HEK293 (cell line): ENCODE measurements around the gene PPFIA3.

Experiments
- BCL11B ChIP-seq: fragments of 450-650 bp; formaldehyde crosslinking; IDR thresholded peaks from 2 replicates; pipeline ENCODE4 v1.5.1; 2016; ENCODE audit warnings: low read depth, missing biosample characterization, missing genetic modification characterization
- HOXA7 ChIP-seq: sonication (generic); formaldehyde crosslinking; IDR thresholded peaks from 2 replicates; pipeline ENCODE4 v1.8.1; 2022; ENCODE audit warnings: missing genetic modification reagents, borderline replicate concordance
- KLF10 ChIP-seq: fragments of 450-650 bp; IDR thresholded peaks from 2 replicates; pipeline ENCODE4 v1.5.1; 2018; ENCODE audit warnings: missing biosample characterization, mild to moderate bottlenecking, missing genetic modification characterization
- KLF8 ChIP-seq: fragments of 450-650 bp; formaldehyde crosslinking; IDR thresholded peaks from 2 replicates; pipeline ENCODE4 v1.5.1; 2016; ENCODE audit warnings: missing biosample characterization, missing genetic modification characterization
- MZF1 ChIP-seq: fragments of 450-650 bp; formaldehyde crosslinking; IDR thresholded peaks from 2 replicates; pipeline ENCODE4 v1.5.1; 2017; ENCODE audit warnings: missing biosample characterization, missing genetic modification characterization, borderline replicate concordance
- OVOL3 ChIP-seq: fragments of 450-650 bp; formaldehyde crosslinking; IDR thresholded peaks from 2 replicates; pipeline ENCODE4 v1.5.1; 2016; ENCODE audit warnings: missing biosample characterization, missing genetic modification characterization
- PRDM4 ChIP-seq: fragments of 450-650 bp; formaldehyde crosslinking; IDR thresholded peaks from 2 replicates; pipeline ENCODE4 v1.5.1; 2017; ENCODE audit warnings: missing biosample characterization, missing genetic modification characterization
- SALL2 ChIP-seq: fragments of 450-650 bp; formaldehyde crosslinking; IDR thresholded peaks from 2 replicates; pipeline ENCODE4 v1.5.0; 2017; ENCODE audit warnings: missing biosample characterization, mild to moderate bottlenecking, missing genetic modification characterization, borderline replicate concordance
- TRIM28 ChIP-seq: IDR thresholded peaks from 2 replicates; pipeline ENCODE4 v1.6.1; 2011; ENCODE audit warnings: low read length, control low read depth, borderline replicate concordance
- ZNF16 ChIP-seq: fragments of 450-650 bp; formaldehyde crosslinking; IDR thresholded peaks from 2 replicates; pipeline ENCODE4 v1.5.1; 2016; ENCODE audit warnings: low read depth, missing biosample characterization, missing genetic modification characterization
- ZNF221 ChIP-seq: fragments of 450-650 bp; formaldehyde crosslinking; IDR thresholded peaks from 2 replicates; pipeline ENCODE4 v1.5.1; 2017; ENCODE audit warnings: missing biosample characterization, missing genetic modification characterization, borderline replicate concordance
- ZNF24 ChIP-seq: fragments of 450-650 bp; formaldehyde crosslinking; IDR thresholded peaks from 2 replicates; pipeline ENCODE4 v1.5.1; 2016; ENCODE audit warnings: missing biosample characterization, missing genetic modification characterization
- ZNF26 ChIP-seq: fragments of 450-650 bp; formaldehyde crosslinking; IDR thresholded peaks from 2 replicates; pipeline ENCODE4 v1.5.1; 2016; ENCODE audit warnings: missing biosample characterization, missing genetic modification characterization
- ZNF280C ChIP-seq: fragments of 450-650 bp; formaldehyde crosslinking; IDR thresholded peaks from 2 replicates; pipeline ENCODE4 v1.5.1; 2016; ENCODE audit warnings: missing biosample characterization, missing genetic modification characterization
- ZNF302 ChIP-seq: fragments of 450-650 bp; formaldehyde crosslinking; IDR thresholded peaks from 2 replicates; pipeline ENCODE4 v1.5.1; 2016; ENCODE audit warnings: missing biosample characterization, missing genetic modification characterization, low read depth
- ZNF350 ChIP-seq: fragments of 450-650 bp; formaldehyde crosslinking; IDR thresholded peaks from 2 replicates; pipeline ENCODE4 v1.5.0; 2017; ENCODE audit warnings: missing biosample characterization, mild to moderate bottlenecking, missing genetic modification characterization
- ZNF354C ChIP-seq: fragments of 450-650 bp; formaldehyde crosslinking; IDR thresholded peaks from 2 replicates; pipeline ENCODE4 v1.5.1; 2016; ENCODE audit warnings: missing biosample characterization, missing genetic modification characterization, low read depth, borderline replicate concordance
- ZNF366 ChIP-seq: fragments of 450-650 bp; formaldehyde crosslinking; conservative IDR thresholded peaks from 2 replicates; pipeline ENCODE4 v1.5.1; 2016; ENCODE audit warnings: missing biosample characterization, missing genetic modification characterization
- ZNF426 ChIP-seq: fragments of 450-650 bp; formaldehyde crosslinking; IDR thresholded peaks from 2 replicates; pipeline ENCODE4 v1.5.1; 2017; ENCODE audit warnings: missing biosample characterization, missing genetic modification characterization, mild to moderate bottlenecking, inconsistent platforms, moderate library complexity
- ZNF549 ChIP-seq: fragments of 450-650 bp; IDR thresholded peaks from 2 replicates; pipeline ENCODE4 v1.5.1; 2018; ENCODE audit warnings: missing biosample characterization, missing genetic modification characterization, mild to moderate bottlenecking, inconsistent platforms, moderate library complexity
- ZNF623 ChIP-seq: fragments of 450-650 bp; formaldehyde crosslinking; IDR thresholded peaks from 2 replicates; pipeline ENCODE4 v1.5.1; 2016; ENCODE audit warnings: missing biosample characterization, missing genetic modification characterization
- ZNF626 ChIP-seq: fragments of 450-650 bp; sonication (Bioruptor Pico); formaldehyde crosslinking; IDR thresholded peaks from 2 replicates; pipeline ENCODE4 v1.5.1; 2018; ENCODE audit warnings: missing biosample characterization, missing genetic modification characterization, inconsistent platforms
- ZNF677 ChIP-seq: fragments of 450-650 bp; IDR thresholded peaks from 2 replicates; pipeline ENCODE4 v1.5.0; 2018; ENCODE audit warnings: missing biosample characterization, mild to moderate bottlenecking, missing genetic modification characterization, moderate library complexity
- ZNF792 ChIP-seq: fragments of 450-650 bp; formaldehyde crosslinking; IDR thresholded peaks from 2 replicates; pipeline ENCODE4 v1.5.1; 2016; ENCODE audit warnings: missing biosample characterization, missing genetic modification characterization
- ZSCAN5A ChIP-seq: fragments of 450-650 bp; formaldehyde crosslinking; IDR thresholded peaks from 2 replicates; pipeline ENCODE4 v1.5.1; 2016; ENCODE audit warnings: missing biosample characterization, missing genetic modification characterization
- TF ChIP-seq, protein P1 (sequence below): fragments of 450-650 bp; formaldehyde crosslinking; IDR thresholded peaks from 2 replicates; pipeline ENCODE4 v1.5.1; 2016; ENCODE audit warnings: missing biosample characterization, missing genetic modification characterization, borderline replicate concordance
- TF ChIP-seq, protein P2 (sequence below): fragments of 450-650 bp; formaldehyde crosslinking; IDR thresholded peaks from 2 replicates; pipeline ENCODE4 v1.5.1; 2016; ENCODE audit warnings: missing biosample characterization, missing genetic modification characterization

Gene PPFIA3

GRCh38 chr19:49118565-49119410, 556 bp upstream of the PPFIA3 start, which contains the start of gene C19orf73 (continued):
- TF ChIP-seq ZNF426 (tag by site-specific recombination) (no peak), KLF10 (peak; percentile 78), ZNF280C (tag by site-specific recombination) (no peak), ZNF221 (no peak), ZNF623 (tag by site-specific recombination) (0 out of 2 replicates have a peak, but pooled peaks have one; percentile 29), BCL11B (peak; percentile 88; the same call in 1 of the 2 replicates), ZNF26 (tag by site-specific recombination) (no peak), ZSCAN5A (tag by site-specific recombination) (peak; percentile 94), ZNF792 (tag by site-specific recombination) (0 out of 2 replicates have a peak, but pooled peaks have one; percentile 55), HOXA7 (CRISPR knock-in tag) (no peak), ZNF366 (tag by site-specific recombination) (0 out of 2 replicates have a peak, but pooled peaks have one; percentile 38), TRIM28 (no peak), PRDM4 (tag by site-specific recombination) (peak; percentile 59; the same call in 1 of the 2 replicates), ZNF549 (tag by site-specific recombination) (no peak), ZNF302 (no peak), ZNF677 (tag by site-specific recombination) (no peak), SALL2 (no peak), ZNF16 (no peak), OVOL3 (no peak), KLF8 (peak; percentile 98), ZNF24 (peak; percentile 94), ZNF626 (tag by site-specific recombination) (no peak), ZNF354C (tag by site-specific recombination) (no peak), ZNF350 (tag by site-specific recombination) (no peak), MZF1 (tag by site-specific recombination) (no peak)
- TF ChIP-seq, protein P1, sequence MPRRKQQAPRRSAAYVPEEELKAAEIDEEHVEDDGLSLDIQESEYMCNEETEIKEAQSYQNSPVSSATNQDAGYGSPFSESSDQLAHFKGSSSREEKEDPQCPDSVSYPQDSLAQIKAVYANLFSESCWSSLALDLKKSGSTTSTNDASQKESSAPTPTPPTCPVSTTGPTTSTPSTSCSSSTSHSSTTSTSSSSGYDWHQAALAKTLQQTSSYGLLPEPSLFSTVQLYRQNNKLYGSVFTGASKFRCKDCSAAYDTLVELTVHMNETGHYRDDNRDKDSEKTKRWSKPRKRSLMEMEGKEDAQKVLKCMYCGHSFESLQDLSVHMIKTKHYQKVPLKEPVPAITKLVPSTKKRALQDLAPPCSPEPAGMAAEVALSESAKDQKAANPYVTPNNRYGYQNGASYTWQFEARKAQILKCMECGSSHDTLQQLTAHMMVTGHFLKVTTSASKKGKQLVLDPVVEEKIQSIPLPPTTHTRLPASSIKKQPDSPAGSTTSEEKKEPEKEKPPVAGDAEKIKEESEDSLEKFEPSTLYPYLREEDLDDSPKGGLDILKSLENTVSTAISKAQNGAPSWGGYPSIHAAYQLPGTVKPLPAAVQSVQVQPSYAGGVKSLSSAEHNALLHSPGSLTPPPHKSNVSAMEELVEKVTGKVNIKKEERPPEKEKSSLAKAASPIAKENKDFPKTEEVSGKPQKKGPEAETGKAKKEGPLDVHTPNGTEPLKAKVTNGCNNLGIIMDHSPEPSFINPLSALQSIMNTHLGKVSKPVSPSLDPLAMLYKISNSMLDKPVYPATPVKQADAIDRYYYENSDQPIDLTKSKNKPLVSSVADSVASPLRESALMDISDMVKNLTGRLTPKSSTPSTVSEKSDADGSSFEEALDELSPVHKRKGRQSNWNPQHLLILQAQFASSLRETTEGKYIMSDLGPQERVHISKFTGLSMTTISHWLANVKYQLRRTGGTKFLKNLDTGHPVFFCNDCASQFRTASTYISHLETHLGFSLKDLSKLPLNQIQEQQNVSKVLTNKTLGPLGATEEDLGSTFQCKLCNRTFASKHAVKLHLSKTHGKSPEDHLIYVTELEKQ (tag by site-specific recombination) = no peak
- TF ChIP-seq, protein P2, sequence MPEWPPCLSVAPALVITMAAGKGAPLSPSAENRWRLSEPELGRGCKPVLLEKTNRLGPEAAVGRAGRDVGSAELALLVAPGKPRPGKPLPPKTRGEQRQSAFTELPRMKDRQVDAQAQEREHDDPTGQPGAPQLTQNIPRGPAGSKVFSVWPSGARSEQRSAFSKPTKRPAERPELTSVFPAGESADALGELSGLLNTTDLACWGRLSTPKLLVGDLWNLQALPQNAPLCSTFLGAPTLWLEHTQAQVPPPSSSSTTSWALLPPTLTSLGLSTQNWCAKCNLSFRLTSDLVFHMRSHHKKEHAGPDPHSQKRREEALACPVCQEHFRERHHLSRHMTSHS (tag by site-specific recombination) = no peak
